Esophagus muscularis mucosa (tissue), 4 donors: Measurements from ENCODE around the gene TANGO6.

Experiments used
- EP300 ChIP-seq: sonication (generic); formaldehyde crosslinking; IDR thresholded peaks from one replicate; pipeline ENCODE4 v1.6.1; 2017; ENCODE audit warnings: antibody characterized with exemption
- POLR2A ChIP-seq: fragments of 450-650 bp; IDR thresholded peaks from one replicate; pipeline ENCODE4 v1.6.1; 2017; ENCODE audit warnings: antibody characterized with exemption, moderate library complexity, mild to moderate bottlenecking, low read depth
- POLR2AphosphoS5 ChIP-seq, 2 donors: sonication (generic); formaldehyde crosslinking; IDR thresholded peaks; one replicate each; pipeline ENCODE4 v1.6.1; 2017; ENCODE audit warnings: antibody characterized with exemption in 2 of 2
- TF ChIP-seq, protein P1 (sequence below), 3 experiments: fragments of 200-600 bp in 2 of 3; fragments of 450-650 bp in 1 of 3; sonication (generic) in 2 of 3; IDR thresholded peaks; one replicate each; pipeline ENCODE4 v1.5.1; 2017 to 2019; ENCODE audit warnings: antibody characterized with exemption in 3 of 3, mild to moderate bottlenecking in 2 of 3, moderate library complexity in 1 of 3

- TF ChIP-seq, protein P1, sequence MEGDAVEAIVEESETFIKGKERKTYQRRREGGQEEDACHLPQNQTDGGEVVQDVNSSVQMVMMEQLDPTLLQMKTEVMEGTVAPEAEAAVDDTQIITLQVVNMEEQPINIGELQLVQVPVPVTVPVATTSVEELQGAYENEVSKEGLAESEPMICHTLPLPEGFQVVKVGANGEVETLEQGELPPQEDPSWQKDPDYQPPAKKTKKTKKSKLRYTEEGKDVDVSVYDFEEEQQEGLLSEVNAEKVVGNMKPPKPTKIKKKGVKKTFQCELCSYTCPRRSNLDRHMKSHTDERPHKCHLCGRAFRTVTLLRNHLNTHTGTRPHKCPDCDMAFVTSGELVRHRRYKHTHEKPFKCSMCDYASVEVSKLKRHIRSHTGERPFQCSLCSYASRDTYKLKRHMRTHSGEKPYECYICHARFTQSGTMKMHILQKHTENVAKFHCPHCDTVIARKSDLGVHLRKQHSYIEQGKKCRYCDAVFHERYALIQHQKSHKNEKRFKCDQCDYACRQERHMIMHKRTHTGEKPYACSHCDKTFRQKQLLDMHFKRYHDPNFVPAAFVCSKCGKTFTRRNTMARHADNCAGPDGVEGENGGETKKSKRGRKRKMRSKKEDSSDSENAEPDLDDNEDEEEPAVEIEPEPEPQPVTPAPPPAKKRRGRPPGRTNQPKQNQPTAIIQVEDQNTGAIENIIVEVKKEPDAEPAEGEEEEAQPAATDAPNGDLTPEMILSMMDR (IDR thresholded peaks at IDR 0.05) = no peak
- TF ChIP-seq POLR2A (no peak), POLR2AphosphoS5 (IDR thresholded peaks at IDR 0.05) (no peak), EP300 (no peak)
Measured at GRCh38 chr16:68835970-68836369, 7.4 kb upstream of the TANGO6 start.
